Brain microvascular endothelial cell (primary cell): ENCODE results near the gene CLASP2.
"Not testable (repeated sequence)": the region's sequence is repeated elsewhere in the genome, so short reads cannot be mapped to it uniquely, and the experiment has no call there.

Source experiments
- DNase-seq: peaks from one replicate; pipeline ENCODE4 v3.0.0-alpha.2; 2020
- H3K27ac ChIP-seq: fragments of 250-450 bp; sonication (Bioruptor Pico); 2 replicates; pipeline ENCODE4 v1.5.1; 2020; ENCODE audit warnings: mild to moderate bottlenecking, moderate library complexity
- H3K27me3 ChIP-seq: fragments of 250-450 bp; sonication (Bioruptor Pico); replicated peaks from 2 replicates; pipeline ENCODE4 v1.5.1; 2020; ENCODE audit warnings: mild to moderate bottlenecking
- H3K36me3 ChIP-seq: fragments of 250-450 bp; sonication (Bioruptor Pico); replicated peaks from 2 replicates; pipeline ENCODE4 v1.5.1; 2020; ENCODE audit warnings: mild to moderate bottlenecking
- H3K4me3 ChIP-seq: 2 replicates; pipeline ENCODE4 v1.5.1; 2011; ENCODE audit warnings: low read depth, mild to moderate bottlenecking, control low read depth, low read length, moderate library complexity
- in situ Hi-C: cut with HindIII; loops from 2 replicates; pipeline ENCODE4 v1.10.0; 2017; ENCODE audit warnings: low sequenced_read_pairs, low pct_ligation_motif_present
- TF ChIP-seq, protein P1 (sequence below): IDR thresholded peaks from 2 replicates; pipeline ENCODE4 v1.5.1; 2011; ENCODE audit warnings: low read depth, mild to moderate bottlenecking, moderate library complexity, low read length, control low read depth, inconsistent platforms; ENCODE audit errors: missing control alignments

CLASP2 gene

DNA sequence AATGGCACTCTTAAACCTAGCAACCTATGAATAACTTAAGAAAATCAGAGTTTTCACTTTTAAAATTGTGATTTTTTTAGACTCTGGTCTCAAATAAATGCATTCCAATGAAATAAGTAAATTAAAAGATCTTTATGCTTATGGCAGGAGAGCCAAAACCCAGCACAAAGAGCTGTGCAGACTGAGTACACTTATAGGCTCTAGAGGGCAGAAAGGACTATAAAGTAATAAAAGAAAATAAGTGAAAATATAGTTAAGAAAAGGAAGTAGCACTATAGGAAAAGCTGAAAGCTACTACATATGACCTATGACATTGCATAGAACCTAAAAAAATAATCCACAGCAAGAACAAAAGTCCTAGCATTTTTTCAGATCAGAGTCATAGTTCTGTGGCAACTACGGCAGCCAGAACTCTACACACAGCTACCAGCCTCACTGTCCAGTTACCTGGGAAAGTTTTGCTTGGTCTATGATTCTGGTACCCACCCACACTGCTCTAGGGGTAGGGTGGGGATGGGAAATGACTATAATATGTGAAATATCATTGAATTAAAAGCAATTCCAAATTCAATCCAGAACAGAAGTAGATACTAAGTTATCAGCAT lies 30.5 kb downstream of the CLASP2 start:
- peak; percentile 50 for DNase-seq
- in situ Hi-C loops: no loop called here
- Histone ChIP-seq H3K27me3 (no peaks in the 10 kb centered on the region), H3K27ac (no peak overlapping the region), H3K36me3 (no peaks in the 10 kb centered on the region), H3K4me3 (no peak overlapping the region)
- TF ChIP-seq, protein P1, sequence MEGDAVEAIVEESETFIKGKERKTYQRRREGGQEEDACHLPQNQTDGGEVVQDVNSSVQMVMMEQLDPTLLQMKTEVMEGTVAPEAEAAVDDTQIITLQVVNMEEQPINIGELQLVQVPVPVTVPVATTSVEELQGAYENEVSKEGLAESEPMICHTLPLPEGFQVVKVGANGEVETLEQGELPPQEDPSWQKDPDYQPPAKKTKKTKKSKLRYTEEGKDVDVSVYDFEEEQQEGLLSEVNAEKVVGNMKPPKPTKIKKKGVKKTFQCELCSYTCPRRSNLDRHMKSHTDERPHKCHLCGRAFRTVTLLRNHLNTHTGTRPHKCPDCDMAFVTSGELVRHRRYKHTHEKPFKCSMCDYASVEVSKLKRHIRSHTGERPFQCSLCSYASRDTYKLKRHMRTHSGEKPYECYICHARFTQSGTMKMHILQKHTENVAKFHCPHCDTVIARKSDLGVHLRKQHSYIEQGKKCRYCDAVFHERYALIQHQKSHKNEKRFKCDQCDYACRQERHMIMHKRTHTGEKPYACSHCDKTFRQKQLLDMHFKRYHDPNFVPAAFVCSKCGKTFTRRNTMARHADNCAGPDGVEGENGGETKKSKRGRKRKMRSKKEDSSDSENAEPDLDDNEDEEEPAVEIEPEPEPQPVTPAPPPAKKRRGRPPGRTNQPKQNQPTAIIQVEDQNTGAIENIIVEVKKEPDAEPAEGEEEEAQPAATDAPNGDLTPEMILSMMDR: no peak

GRCh38 chr3:33682770-33683169 lies 35.3 kb downstream of the CLASP2 start:
- in situ Hi-C loops: no loop called here
- Histone ChIP-seq H3K27me3 (no peaks in the 10 kb centered on the region), H3K36me3 (no peaks in the 10 kb centered on the region), H3K27ac (no peak overlapping the region), H3K4me3 (no peak overlapping the region)
- TF ChIP-seq, protein P1: no peak
- DNase-seq: no peak

DNA sequence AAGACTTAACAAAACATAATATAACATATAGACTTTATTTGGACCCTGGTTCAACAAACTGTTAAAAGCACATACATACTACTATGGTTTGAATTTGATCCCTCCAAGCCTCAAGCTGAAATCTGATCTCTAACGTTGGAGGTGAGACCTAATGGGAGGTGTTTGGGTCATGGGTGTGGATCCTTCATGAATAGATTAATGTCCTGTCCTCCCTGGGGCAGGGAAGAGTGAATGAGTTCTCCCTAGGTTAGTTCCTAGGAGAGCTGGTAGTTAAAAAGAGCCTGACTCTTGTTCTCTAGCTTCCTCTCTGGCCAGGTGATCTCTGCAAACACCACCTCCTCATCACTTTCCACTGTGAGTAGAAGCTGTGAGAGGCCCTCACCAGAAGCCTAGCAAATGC lies 36.4 kb downstream of the CLASP2 start:
- no peak overlapping the region for H3K27ac ChIP-seq
- H3K4me3 ChIP-seq: no peak overlapping the region
- DNase-seq: no peak
- in situ Hi-C loops: no loop called here
- H3K36me3 ChIP-seq: no peaks in the 10 kb centered on the region
- no peaks in the 10 kb centered on the region for H3K27me3 ChIP-seq
- TF ChIP-seq, protein P1: no peak

DNA sequence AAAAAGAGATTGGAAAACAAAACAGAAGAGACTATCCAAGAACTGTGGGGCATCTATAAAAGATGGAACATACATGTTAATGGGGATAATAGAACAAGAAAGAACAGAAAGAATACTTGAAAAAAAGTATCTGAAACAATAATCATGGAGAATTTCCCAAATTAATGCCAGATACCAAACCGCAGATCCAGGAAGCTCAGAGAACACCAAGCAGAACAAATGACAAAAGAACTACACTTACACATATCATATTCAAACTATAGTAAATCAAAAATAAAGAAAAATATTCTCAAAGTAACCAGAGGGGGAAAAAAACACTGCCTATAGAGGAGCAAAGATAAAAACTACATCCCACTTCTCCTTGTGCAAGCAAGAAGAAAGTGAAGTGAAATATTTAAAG lies 40.0 kb downstream of the CLASP2 start:
- no peak for DNase-seq
- H3K27me3 ChIP-seq: no peaks in the 10 kb centered on the region
- in situ Hi-C loops: no loop called here
- H3K36me3 ChIP-seq: no peaks in the 10 kb centered on the region
- H3K4me3 ChIP-seq: no peak overlapping the region
- TF ChIP-seq, protein P1: no peak
- H3K27ac ChIP-seq: no peak overlapping the region

GRCh38 chr3:33673436-33673835 lies 44.6 kb downstream of the CLASP2 start:
- in situ Hi-C loops: not testable (repeated sequence)

DNA sequence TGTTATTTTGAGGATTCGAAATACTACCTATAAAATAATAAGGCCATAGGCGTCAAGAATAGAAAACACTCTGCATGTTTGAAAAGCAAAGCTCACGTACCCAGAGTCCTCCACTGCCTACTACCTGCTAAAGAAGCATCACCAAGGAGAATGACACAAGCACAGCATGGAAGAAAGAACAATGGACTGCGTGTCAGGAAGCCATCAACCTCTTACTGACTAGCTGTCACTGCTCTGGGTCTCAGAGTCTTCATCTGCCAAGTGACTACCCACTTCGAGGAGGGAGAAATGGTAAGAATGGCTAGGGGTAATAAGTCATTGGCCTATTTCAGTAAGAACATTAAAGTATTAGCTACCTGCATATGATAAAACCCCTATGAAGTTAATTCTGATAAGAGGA lies 49.4 kb downstream of the CLASP2 start:
- TF ChIP-seq, protein P1: no peak
- in situ Hi-C loops: no loop called here
- Histone ChIP-seq H3K36me3 (no peaks in the 10 kb centered on the region), H3K4me3 (no peak overlapping the region), H3K27ac (no peak overlapping the region), H3K27me3 (no peaks in the 10 kb centered on the region)
- no peak for DNase-seq

More at GRCh38 chr3:33673436-33673835, 44.6 kb downstream of the CLASP2 start:
- H3K27me3 ChIP-seq, H3K36me3 ChIP-seq, H3K4me3 ChIP-seq, H3K27ac ChIP-seq, DNase-seq: not testable (repeated sequence)
